Colonic mucosa (tissue), 4 donors: ENCODE data around the gene ARHGAP6. TPM values are rescaled to one million over a fixed set of nuclear protein-coding genes. Genes with fewer than 3 reads are reported as not detected.

Source experiments
- DNase-seq: peaks from one replicate; pipeline ENCODE4 v3.0.0-alpha.2; 2020
- H3K27ac ChIP-seq: fragments of 200-600 bp; one replicate; pipeline ENCODE4 v1.8.0; 2021
- H3K27me3 ChIP-seq: fragments of 200-600 bp; one replicate; pipeline ENCODE4 v1.8.0; 2021
- H3K36me3 ChIP-seq: fragments of 200-600 bp; one replicate; pipeline ENCODE4 v1.8.0; 2021
- H3K4me1 ChIP-seq: fragments of 200-600 bp; one replicate; pipeline ENCODE4 v1.8.0; 2021; ENCODE audit warnings: mild to moderate bottlenecking
- H3K4me3 ChIP-seq: fragments of 200-600 bp; one replicate; pipeline ENCODE4 v1.8.0; 2021
- H3K9ac ChIP-seq, 2 donors: one replicate each; pipeline ENCODE4 v1.7.0; 2013; ENCODE audit warnings: control low read depth in 2 of 2, low read depth in 2 of 2, low read length in 2 of 2
- H3K9me3 ChIP-seq: fragments of 200-600 bp; one replicate; pipeline ENCODE4 v1.8.0; 2021
- CTCF ChIP-seq: fragments of 200-600 bp; IDR thresholded peaks from one replicate; pipeline ENCODE4 v1.8.0; 2022; ENCODE audit warnings: antibody characterized with exemption, mild to moderate bottlenecking
- intact Hi-C: fragments of 100-400 bp; cut with DNase I; formaldehyde crosslinking; loops from one replicate; pipeline ENCODE4 v1.14.1; 2022
- total RNA-seq, 2 donors: library from RNA; stranded (reverse); fragmentation: NEBNext Ultra II Directional in 1 of 2; extraction: Animal tissue kit (Norgen Biotek cat#: 25700) in 1 of 2; gene quantifications; one replicate each; pipeline ENCODE4 v1.2.1, GENCODE V29; 2021
- donor health status: healthy.
- donor health status: DM: no; HTN: no; CAD: no.
- donor health status: DM: no; HTN: no; CAD: no.

ARHGAP6 gene
- 1 to 10 TPM; 1.1 to 5.0 TPM for total RNA-seq

- H3K4me1 ChIP-seq, result no peaks in the 10 kb centered on the region
- peak; percentile 22 for DNase-seq
- H3K9ac ChIP-seq, result no peak within 1 kb of the TSS
- H3K36me3 ChIP-seq, result no peaks in the 10 kb centered on the region
- H3K4me3 ChIP-seq, result peak within 1 kb of the TSS; percentile 22
- H3K27ac ChIP-seq, result no peak within 1 kb of the TSS
- TF ChIP-seq CTCF, result no peak
- H3K9me3 ChIP-seq, result no peaks in the 10 kb centered on the region
- H3K27me3 ChIP-seq, result peaks cover 17% of the 10 kb centered on the region
- intact Hi-C loops, result no loop called here
These were observed at the start of gene ARHGAP6 for GRCh38 chrX:11665168-11666111. TSS of gene ARHGAP6 (minus strand) at chrX:11665920. CDS start at chrX:11664828, 1,092 bp downstream.

- Histone ChIP-seq H3K4me3 (no peak overlapping the region), H3K36me3 (no peaks in the 10 kb centered on the region), H3K27me3 (no peaks in the 10 kb centered on the region), H3K4me1 (no peaks in the 10 kb centered on the region), H3K27ac (no peak overlapping the region), H3K9me3 (no peaks in the 10 kb centered on the region), H3K9ac (no peak overlapping the region)
- intact Hi-C loops, result no loop called here
- no peak for TF ChIP-seq CTCF
- no peak for DNase-seq
These were observed 39.2 kb upstream of the ARHGAP6 start for GRCh38 chrX:11704725-11705495.

- H3K9ac ChIP-seq, result no peak overlapping the region
These were observed 38.1 kb upstream of the ARHGAP6 start for GRCh38 chrX:11703855-11704254.

GRCh38 chrX:11702965-11703631 lies 37.4 kb upstream of the ARHGAP6 start:
- Histone ChIP-seq H3K4me3 (no peak overlapping the region), H3K9ac (no peak overlapping the region), H3K4me1 (no peaks in the 10 kb centered on the region), H3K27ac (no peak overlapping the region), H3K36me3 (no peaks in the 10 kb centered on the region), H3K27me3 (no peaks in the 10 kb centered on the region), H3K9me3 (no peaks in the 10 kb centered on the region)
- no peak for DNase-seq
- intact Hi-C loops, result no loop called here
- no peak for TF ChIP-seq CTCF

More at GRCh38 chrX:11703855-11704254, 38.1 kb upstream of the ARHGAP6 start:
- no peak for TF ChIP-seq CTCF
- Histone ChIP-seq H3K4me3 (no peak overlapping the region), H3K36me3 (no peaks in the 10 kb centered on the region), H3K9me3 (no peaks in the 10 kb centered on the region), H3K4me1 (no peaks in the 10 kb centered on the region), H3K27me3 (no peaks in the 10 kb centered on the region), H3K27ac (no peak overlapping the region)
- DNase-seq, result no peak
- intact Hi-C loops, result no loop called here

GRCh38 chrX:11702420-11702819 lies 36.7 kb upstream of the ARHGAP6 start:
- no peak overlapping the region for H3K9ac ChIP-seq
- intact Hi-C loops, result no loop called here
- no peak for TF ChIP-seq CTCF
- H3K9me3 ChIP-seq, result no peaks in the 10 kb centered on the region
- no peaks in the 10 kb centered on the region for H3K27me3 ChIP-seq
- no peak for DNase-seq
- H3K27ac ChIP-seq, result no peak overlapping the region
- no peaks in the 10 kb centered on the region for H3K4me1 ChIP-seq
- no peak overlapping the region for H3K4me3 ChIP-seq
- no peaks in the 10 kb centered on the region for H3K36me3 ChIP-seq
